ENCODE results near the gene RAMACL. TPM values are rescaled to one million over a fixed set of nuclear protein-coding genes. Genes with fewer than 3 reads are reported as not detected.

The RAMACL gene
- total RNA-seq, 1 donor from 2014 or later, result 4.9 TPM

DNA sequence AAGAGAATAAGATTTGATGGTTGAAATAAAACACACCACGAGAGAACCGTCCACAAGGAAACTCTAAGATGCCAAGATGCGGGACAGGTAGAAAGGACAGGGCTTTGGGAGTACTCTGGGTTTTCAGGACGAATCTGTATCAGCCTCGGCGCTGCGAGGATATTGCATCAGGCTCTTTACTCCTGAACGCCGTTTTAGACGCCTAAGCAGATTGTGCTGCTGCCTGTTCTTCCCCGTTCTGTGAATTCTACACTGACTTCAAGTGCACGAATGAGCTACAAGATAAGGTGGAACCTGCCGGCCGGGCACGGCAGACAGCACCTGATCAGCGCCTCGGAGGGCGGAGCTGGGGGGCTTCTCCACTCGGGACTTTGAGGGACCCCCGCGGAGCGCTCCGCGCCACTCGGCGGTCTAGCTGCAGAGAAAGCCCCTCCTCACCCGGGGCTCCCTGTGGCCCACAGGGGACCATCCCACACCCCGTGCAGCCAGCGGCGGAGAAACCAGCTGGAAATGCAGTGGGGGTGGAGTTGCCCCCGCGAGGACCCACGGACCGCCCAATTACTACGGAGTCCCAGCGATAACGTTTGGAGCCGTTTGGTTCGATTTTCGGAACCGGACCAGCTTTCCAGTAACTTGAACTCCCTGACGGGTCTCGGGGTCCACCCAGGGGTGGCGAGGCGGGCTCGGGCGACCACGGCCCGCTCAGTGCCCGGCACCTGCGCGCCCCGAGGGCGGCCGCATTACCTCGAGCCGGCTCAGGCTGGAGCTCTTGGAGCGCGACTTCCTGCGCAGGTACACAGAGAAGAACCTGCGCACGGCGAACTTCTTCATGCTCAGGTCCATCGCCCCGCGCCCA, 39.9 kb upstream of the RAMACL start:
- Mint-ChIP-seq H3K4me3 (ENCODE audit: unreplicated experiment) (peak overlapping the region; percentile 97), H3K4me1 (ENCODE audit: unreplicated experiment) (peaks cover 61% of the 10 kb centered on the region), H3K36me3 (ENCODE audit: low read depth, unreplicated experiment) (peaks cover 4% of the 10 kb centered on the region), H3K27ac (ENCODE audit: unreplicated experiment) (peak overlapping the region; percentile 78), H3K27me3 (ENCODE audit: unreplicated experiment) (peaks cover 23% of the 10 kb centered on the region), H3K9me3 (ENCODE audit: unreplicated experiment) (no peaks in the 10 kb centered on the region)
- peak; percentile 30 for DNase-seq (ENCODE audit: low spot score)
- TF ChIP-seq, protein P1, sequence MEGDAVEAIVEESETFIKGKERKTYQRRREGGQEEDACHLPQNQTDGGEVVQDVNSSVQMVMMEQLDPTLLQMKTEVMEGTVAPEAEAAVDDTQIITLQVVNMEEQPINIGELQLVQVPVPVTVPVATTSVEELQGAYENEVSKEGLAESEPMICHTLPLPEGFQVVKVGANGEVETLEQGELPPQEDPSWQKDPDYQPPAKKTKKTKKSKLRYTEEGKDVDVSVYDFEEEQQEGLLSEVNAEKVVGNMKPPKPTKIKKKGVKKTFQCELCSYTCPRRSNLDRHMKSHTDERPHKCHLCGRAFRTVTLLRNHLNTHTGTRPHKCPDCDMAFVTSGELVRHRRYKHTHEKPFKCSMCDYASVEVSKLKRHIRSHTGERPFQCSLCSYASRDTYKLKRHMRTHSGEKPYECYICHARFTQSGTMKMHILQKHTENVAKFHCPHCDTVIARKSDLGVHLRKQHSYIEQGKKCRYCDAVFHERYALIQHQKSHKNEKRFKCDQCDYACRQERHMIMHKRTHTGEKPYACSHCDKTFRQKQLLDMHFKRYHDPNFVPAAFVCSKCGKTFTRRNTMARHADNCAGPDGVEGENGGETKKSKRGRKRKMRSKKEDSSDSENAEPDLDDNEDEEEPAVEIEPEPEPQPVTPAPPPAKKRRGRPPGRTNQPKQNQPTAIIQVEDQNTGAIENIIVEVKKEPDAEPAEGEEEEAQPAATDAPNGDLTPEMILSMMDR (IDR thresholded peaks at IDR 0.05; ENCODE audit: unreplicated experiment), result no peak

DNA sequence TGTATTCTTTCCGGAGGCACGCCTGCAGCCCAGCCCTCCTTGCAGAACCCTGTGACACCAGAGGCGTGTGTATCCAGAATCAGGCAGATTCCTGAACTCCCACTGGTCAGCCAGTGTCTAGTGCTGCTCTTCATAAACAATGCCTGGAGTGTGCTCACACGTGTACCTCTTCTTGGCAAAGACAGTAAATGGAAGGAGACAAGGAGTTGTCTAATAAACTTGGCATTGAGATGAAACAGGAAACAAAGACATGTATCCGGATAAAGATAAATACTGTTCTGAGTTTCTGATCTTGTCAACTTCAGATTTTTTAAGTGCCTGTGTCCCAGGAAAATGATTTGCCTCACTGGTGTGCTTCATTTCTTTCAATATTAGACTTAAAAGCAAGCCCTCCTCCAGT, 38.9 kb upstream of the RAMACL start:
- TF ChIP-seq, protein P1 (IDR thresholded peaks at IDR 0.05; ENCODE audit: unreplicated experiment), result no peak
- H3K27me3 Mint-ChIP-seq (ENCODE audit: unreplicated experiment), result peaks cover 16% of the 10 kb centered on the region
- H3K9me3 Mint-ChIP-seq (ENCODE audit: unreplicated experiment), result no peaks in the 10 kb centered on the region
- no peak for DNase-seq (ENCODE audit: low spot score)
- H3K4me1 Mint-ChIP-seq (ENCODE audit: unreplicated experiment), result peaks cover 55% of the 10 kb centered on the region
- H3K4me3 Mint-ChIP-seq (ENCODE audit: unreplicated experiment), result peak overlapping the region; percentile 97
- H3K36me3 Mint-ChIP-seq (ENCODE audit: low read depth, unreplicated experiment), result peaks cover 4% of the 10 kb centered on the region
- H3K27ac Mint-ChIP-seq (ENCODE audit: unreplicated experiment), result peak overlapping the region; percentile 78

GRCh38 chr6:166624275-166624674, 37.8 kb upstream of the RAMACL start:
- no peak for DNase-seq (ENCODE audit: low spot score)
- no peaks in the 10 kb centered on the region for H3K9me3 Mint-ChIP-seq (ENCODE audit: unreplicated experiment)
- peaks cover 55% of the 10 kb centered on the region for H3K4me1 Mint-ChIP-seq (ENCODE audit: unreplicated experiment)

GRCh38 chr6:166623318-166623717, 36.8 kb upstream of the RAMACL start:
- DNase-seq (ENCODE audit: low spot score), result no peak
- H3K36me3 Mint-ChIP-seq (ENCODE audit: low read depth, unreplicated experiment), result peaks cover 15% of the 10 kb centered on the region
- peaks cover 18% of the 10 kb centered on the region for H3K27me3 Mint-ChIP-seq (ENCODE audit: unreplicated experiment)
- peaks cover 55% of the 10 kb centered on the region for H3K4me1 Mint-ChIP-seq (ENCODE audit: unreplicated experiment)
- no peaks in the 10 kb centered on the region for H3K9me3 Mint-ChIP-seq (ENCODE audit: unreplicated experiment)
- TF ChIP-seq, protein P1 (IDR thresholded peaks at IDR 0.05; ENCODE audit: unreplicated experiment), result no peak
- H3K27ac Mint-ChIP-seq (ENCODE audit: unreplicated experiment), result no peak overlapping the region
- no peak overlapping the region for H3K4me3 Mint-ChIP-seq (ENCODE audit: unreplicated experiment)

More at GRCh38 chr6:166624275-166624674, 37.8 kb upstream of the RAMACL start:
- Mint-ChIP-seq H3K4me3 (ENCODE audit: unreplicated experiment) (peak overlapping the region; percentile 39), H3K27me3 (ENCODE audit: unreplicated experiment) (peaks cover 21% of the 10 kb centered on the region), H3K36me3 (ENCODE audit: low read depth, unreplicated experiment) (peaks cover 6% of the 10 kb centered on the region), H3K27ac (ENCODE audit: unreplicated experiment) (no peak overlapping the region)
- TF ChIP-seq, protein P1 (IDR thresholded peaks at IDR 0.05; ENCODE audit: unreplicated experiment), result no peak

- Mint-ChIP-seq H3K9me3 (ENCODE audit: unreplicated experiment) (no peaks in the 10 kb centered on the region), H3K4me3 (ENCODE audit: unreplicated experiment) (no peak overlapping the region), H3K27me3 (ENCODE audit: unreplicated experiment) (peaks cover 11% of the 10 kb centered on the region), H3K36me3 (ENCODE audit: low read depth, unreplicated experiment) (peaks cover 26% of the 10 kb centered on the region), H3K4me1 (ENCODE audit: unreplicated experiment) (peaks cover 68% of the 10 kb centered on the region), H3K27ac (ENCODE audit: unreplicated experiment) (no peak overlapping the region)
- TF ChIP-seq, protein P1 (IDR thresholded peaks at IDR 0.05; ENCODE audit: unreplicated experiment), result no peak
- no peak for DNase-seq (ENCODE audit: low spot score)
Measured at GRCh38 chr6:166621114-166621540, 34.6 kb upstream of the RAMACL start.

Data from endothelial cell (in vitro differentiated cells).